ENCODE data around the gene EHD4.

EHD4 gene

GRCh38 chr15:41876007-41876406, 96.3 kb downstream of the EHD4 start:
- FAIRE-seq: no peak

- no peak for FAIRE-seq
Observed at GRCh38 chr15:41874736-41875135, 97.6 kb downstream of the EHD4 start.

- FAIRE-seq: no peak
Observed at GRCh38 chr15:41873711-41874110, 98.6 kb downstream of the EHD4 start.

GRCh38 chr15:41872166-41872747, 100.1 kb downstream of the EHD4 start:
- no peak for FAIRE-seq

DNA sequence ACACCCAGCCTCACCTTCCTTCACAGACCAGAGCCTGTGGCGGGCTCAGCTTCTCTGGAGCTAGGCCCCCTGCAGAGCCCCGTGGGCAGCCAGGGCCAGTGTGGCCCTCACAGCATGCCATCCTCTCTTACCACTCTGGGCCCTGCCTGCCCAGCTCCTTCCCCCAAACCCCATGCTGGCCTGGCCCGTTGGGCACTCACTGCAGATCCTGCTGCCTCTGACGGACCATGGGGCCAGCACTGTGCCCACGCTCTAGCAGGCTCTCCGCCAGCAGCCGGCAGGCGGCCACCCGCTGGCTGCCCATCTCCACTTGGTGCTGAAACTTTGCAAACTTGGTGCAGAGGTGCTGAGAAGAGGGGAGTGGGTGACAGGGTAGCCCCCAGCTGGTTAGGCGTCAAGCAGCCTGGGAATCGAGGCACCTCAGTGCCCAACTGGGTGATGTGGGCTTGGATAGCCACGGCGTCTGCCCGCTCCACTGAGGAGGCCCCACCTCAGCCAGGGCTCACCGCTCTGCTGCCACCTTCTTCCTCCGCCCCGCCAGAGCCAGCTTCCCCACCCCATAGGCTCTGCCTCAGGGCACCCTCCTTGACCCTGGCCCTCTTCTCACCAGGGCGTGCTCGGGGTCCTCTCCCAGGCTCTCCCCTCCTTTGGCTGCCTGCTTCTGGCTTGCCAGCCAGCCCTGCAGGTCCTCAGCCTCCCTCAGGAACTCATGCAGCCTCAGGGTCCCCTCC, 101.0 kb downstream of the EHD4 start:
- FAIRE-seq: no peak

- no peak for FAIRE-seq
Observed at GRCh38 chr15:41870689-41871081, 101.7 kb downstream of the EHD4 start.

DNA sequence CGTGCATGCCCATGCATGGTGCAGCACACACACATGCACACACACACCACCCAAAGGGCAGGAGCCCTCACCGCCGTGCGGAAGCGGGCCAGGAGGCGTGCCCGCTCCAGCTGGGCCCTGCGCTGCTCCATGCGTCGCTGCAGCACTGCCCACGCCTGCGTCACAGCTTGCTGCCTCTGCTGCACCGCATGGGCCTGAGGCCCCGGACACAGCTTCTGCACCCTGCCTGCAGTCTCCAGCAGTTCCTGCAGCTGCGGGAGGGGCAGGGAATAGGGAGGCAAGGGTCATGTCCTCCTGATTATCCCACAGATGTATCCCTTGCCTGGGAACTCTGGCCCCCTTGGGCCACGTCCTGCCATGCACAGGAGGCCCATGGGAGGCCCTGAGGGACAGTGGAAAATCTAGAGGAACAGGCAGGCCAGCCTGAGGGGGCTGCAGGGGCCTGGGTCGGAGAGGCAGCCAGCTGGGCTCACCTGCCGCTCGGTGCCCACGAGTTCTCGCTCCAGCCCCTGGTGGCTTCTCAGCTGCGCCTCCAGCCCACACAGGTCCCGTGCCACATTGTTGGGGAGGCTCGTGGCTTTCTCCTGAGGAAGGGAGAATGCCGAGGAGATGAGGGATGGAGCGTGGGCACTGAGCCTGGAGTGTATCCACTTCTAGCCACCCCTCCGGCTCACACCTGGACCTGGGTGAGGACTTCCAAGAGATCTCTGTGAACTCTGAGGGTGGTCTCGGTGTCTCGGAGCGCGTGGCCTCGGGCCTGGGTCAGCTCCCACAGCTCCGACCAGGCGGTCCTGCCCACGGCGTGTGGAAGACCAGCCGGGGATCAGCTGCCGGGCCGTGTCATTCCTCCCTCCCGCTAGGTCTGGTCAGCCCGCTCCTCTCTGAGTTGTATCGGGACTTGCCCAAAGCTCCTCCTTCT, 102.3 kb downstream of the EHD4 start:
- no peak for FAIRE-seq

GRCh38 chr15:41868321-41868720, 104.0 kb downstream of the EHD4 start:
- FAIRE-seq: no peak

DNA sequence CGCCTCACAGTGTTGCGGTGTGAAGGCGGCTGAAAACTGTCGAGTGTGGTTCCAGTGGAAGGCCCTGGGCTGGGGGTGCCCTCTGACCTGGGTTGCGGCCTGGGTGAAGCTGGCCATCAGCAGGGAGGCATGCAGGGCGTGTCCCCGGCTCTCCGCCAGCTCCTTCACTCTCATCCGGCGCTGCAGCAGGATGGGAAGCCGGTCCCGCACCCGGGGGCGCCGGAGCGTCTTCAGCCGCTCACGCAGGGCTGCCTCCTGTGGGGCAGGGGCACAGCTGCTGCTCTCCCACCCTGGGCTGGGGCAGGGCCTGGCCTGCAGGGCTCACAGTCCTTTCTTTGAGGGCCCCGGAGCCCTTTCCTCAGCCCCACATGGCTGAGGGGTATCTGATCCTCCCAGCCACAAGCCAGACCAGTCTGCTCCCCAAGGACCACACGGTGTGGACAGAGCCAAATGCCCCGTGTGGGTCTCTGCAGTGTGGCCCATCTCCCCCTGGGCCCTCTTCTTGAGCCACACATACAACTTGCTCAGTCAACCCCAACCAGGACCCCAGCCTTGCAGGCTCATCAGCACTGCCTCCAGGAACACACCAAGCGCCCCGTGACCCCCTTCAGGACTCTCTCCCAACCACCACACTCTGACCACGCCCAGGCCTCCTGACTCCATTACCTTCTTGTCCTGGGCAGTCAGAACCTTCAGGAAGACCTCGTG, 105.3 kb downstream of the EHD4 start:
- FAIRE-seq: no peak

DNA sequence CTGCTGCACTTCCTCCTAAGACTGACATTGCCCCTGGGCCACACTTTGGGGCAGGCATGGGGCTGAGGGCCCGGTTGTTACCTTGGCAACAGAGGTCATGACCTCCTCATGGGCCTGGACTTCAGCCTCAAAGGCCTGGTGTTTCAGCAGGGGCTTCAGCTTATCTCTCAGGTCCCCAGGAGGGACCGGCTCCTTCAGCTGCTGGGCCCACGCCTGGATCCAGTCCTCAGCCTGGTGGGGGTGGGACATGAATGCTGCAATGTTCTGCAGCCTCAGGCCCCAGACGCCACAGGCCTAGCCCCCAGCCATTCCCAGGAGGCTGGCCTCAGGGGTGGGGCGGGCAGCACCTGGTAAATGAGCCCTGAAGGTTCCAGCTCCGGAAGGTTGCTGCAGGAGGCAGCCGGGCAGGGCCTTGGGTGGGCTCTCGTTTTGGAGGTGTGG, 106.1 kb downstream of the EHD4 start:
- no peak for FAIRE-seq

DNA sequence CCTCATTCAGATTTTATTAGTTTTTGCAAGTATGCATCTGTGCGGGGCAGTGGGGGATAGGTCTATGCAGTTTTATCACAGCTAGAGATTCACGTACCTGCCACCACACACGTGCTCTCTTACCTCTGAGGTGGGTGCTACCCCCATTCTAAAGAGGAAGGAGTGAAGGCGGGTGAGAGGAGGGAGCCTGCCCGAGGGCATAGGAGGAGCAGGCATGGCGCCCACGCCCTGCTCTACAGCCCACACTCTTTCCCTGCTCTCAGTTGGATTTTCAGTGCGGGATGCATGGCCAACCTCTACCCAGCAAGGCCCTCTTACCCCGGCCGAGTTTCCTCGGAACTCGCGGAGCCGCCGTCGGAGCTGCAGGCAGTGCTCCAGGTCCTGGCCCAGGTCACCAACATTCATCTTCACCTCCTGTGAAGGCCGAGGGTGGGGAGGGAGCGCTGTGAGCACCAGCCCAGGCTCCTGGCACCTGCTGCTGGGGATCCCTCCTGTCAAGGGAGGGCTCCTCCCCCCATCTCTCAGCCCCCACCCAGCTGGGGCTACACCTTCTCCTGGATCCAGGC, 106.8 kb downstream of the EHD4 start:
- no peak for FAIRE-seq

- FAIRE-seq: no peak
Observed at GRCh38 chr15:41862515-41863116, 109.7 kb downstream of the EHD4 start.

GRCh38 chr15:41861736-41862356, 110.5 kb downstream of the EHD4 start:
- no peak for FAIRE-seq

DNA sequence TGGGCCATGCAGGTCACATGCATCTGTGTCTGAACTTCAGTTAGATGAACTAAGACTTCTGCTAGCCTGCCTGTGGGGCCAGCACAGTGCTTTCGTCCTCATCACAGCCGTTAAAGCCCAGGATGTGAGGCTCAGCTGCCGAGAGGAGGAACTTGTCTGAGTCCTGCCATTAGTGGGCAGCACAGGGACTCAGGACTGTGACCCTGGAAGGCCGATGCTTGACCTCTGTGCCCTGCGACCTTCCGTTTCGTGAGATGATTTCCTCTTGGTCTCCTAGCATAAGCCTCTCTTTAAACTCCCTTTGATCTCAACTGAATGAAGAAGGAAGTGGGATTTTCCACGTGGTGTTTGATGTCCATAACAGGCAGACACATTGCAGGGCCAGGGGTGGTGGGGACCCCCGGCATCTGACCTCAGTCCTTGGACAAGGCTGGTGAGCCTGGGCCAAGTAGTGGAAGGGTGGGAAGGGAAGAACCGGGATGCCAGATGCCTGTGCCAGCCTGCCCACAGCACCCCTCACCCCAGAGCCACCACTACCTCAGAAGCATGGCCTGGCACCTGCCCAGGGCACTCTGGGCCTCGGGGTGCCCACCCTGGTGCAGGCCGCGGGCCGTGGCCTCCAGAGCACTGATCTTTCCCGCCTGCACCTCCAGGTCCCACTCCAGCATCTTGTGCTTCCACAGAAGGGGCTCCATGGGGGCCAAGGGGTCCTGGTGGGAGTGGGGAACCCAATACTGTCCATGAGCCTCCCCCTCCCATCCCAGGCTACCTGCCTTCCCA, 112.1 kb downstream of the EHD4 start:
- FAIRE-seq: no peak

- FAIRE-seq: no peak
Observed at GRCh38 chr15:41858756-41859155, 113.6 kb downstream of the EHD4 start.

DNA sequence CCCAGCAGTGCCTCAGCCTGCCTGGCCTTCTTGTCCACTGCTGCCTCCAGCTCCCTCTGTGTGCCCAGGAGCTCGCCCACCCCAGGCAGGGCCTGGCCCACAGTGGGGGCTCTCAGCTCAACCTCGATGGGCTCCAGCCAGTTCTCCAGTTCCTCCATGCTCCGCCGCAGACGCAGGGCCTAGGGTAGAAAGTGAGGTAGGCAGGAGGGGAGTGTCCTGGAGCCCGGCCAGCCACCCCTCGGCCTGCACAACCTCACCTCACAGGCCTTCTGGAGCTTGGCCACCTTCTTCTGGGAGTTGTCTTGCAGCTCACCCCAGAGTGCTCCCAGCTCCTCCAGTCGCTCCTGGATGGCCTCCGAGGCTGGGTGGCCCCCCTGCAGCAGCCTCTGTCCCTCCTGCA, 115.0 kb downstream of the EHD4 start:
- FAIRE-seq: no peak

- no peak for FAIRE-seq
Observed at GRCh38 chr15:41856716-41857115, 115.6 kb downstream of the EHD4 start.

DNA sequence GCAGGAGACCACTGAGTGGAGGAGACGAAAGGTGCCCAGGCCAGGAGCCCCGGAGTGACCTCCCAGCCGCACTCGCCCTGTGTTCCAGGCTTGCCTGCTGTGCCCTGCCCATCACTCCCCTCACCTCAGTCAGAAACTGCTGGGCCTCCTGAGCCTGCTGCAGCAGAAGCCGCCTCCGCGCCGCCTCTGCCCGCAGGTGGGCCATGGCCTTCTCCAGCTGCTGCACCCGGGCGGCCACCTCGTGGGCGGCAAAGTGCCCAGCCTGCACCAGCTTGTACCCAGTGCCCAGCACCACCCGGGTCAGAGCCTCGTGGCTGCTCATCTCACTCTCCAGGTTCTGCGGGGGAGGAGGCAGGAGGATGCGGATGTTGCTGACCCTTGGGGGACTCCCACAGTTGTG, 116.1 kb downstream of the EHD4 start:
- FAIRE-seq: no peak

DNA sequence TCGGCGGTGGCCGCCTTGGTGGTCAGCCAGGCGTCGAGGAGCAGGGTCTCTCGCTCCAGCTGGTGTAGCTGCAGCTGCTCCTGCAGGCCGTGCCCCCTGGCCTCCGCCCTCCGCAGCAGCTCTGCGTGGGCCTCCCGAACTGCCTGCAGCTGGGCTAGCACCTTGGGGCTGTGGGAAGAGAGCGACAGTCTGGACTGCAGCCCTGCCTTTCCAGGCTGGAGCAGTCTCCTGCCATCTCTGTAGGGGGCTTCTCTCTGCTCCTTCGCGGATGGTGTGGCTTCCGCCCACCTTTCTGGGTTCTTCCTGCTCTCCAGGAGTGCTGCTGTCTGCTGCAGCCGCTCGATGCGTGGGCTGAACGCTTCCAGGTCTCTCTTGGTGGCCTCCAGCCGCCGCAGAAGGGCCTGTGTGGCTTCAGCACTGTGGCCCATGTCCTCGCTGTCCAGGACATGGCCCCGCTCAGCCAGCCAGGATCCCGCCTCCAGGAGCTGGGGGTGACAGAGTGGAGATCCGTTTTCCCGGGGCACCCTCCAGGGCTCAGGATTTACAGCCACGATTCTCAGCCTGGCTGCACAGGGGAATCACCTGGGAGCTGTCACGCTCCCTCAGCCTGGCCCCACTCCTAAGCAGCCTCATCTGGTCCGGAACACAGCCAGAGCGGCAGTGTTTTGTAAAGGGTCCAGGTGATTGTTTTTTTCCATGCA, 116.9 kb downstream of the EHD4 start:
- FAIRE-seq: no peak

DNA sequence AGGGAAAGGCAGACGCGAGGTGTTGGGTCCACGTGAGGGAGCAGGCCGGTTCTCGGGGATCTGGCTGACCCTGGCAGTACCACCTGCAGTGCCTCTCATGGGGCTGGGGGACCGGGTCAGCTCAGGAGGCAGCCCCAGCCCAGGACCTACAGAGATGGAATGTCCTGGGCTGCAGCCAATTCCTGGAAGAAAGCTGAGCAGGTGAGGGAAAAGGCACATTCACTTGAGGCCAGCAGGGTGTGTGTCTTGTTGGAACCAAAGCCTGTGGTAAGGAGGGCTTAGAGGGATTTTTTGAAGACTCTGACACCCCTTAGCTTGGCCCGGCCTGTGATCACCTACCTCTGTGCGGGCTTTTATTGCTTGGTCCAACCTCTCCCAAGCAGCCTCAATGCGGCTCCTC, 117.9 kb downstream of the EHD4 start:
- no peak for FAIRE-seq
